ENCODE results near the gene UBA3.

DNA sequence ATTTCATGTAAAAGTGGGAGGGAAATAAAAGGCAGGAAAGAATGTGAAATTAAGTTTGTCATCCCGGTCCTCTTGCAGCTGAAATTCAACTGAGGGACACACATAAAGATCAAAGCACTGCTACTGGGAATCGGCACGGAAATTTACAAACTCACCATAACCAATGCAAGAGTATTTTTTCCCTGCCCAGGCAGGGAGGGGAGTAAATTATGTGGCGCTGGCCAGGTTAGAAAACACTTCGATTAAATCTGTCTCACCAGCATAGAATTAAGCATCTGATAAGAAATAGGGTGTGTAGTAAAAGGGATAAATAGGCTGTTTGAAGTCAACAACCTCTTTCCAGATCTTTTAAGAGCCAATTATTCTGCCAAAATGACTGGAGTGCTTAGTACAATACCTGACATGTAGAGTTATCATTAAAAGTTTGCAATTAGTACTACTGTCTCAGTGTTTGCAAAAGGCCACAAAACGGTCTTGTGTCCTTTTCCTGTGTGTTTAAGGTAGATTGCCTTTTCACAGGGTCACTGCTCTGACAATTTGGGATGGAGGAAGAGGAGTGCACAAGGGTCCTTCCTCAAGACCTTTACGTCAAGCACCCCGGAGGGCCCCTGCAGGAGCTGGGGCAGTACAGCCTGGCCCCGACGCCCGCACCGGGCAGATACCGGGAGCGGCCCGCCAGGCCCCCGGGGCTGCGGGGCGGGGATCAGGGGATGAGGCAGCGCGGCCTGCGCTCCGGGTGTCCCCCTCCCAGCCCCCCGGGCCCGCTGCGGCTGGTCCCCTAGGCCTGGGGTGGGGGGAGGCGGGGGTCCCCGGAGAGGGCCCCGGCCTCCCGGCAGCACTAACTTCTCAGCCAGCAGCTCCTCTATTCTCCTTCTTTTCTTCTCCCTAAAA, 651 bp downstream of the UBA3 start:
- TF ChIP-seq, protein P1, sequence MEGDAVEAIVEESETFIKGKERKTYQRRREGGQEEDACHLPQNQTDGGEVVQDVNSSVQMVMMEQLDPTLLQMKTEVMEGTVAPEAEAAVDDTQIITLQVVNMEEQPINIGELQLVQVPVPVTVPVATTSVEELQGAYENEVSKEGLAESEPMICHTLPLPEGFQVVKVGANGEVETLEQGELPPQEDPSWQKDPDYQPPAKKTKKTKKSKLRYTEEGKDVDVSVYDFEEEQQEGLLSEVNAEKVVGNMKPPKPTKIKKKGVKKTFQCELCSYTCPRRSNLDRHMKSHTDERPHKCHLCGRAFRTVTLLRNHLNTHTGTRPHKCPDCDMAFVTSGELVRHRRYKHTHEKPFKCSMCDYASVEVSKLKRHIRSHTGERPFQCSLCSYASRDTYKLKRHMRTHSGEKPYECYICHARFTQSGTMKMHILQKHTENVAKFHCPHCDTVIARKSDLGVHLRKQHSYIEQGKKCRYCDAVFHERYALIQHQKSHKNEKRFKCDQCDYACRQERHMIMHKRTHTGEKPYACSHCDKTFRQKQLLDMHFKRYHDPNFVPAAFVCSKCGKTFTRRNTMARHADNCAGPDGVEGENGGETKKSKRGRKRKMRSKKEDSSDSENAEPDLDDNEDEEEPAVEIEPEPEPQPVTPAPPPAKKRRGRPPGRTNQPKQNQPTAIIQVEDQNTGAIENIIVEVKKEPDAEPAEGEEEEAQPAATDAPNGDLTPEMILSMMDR (IDR thresholded peaks at IDR 0.05; ENCODE audit: low read length), result no peak
- TF ChIP-seq EZH2 (optimal IDR thresholded peaks at IDR 0.05; ENCODE audit: low read depth, low read length) (no peak), EZH2phosphoT487 (IDR thresholded peaks at IDR 0.05; ENCODE audit: low read length) (no peak)
